Activated CD4-positive, CD25-positive, alpha-beta regulatory T cell treated with anti-CD3 and anti-CD28 coated beads, Interleukin-2, amount 50 U/mL, for 72 hours (primary cell): Measurements from ENCODE around the gene CEP20.
"Not testable (repeated sequence)": the region's sequence is repeated elsewhere in the genome, so short reads cannot be mapped to it uniquely, and the experiment has no call there.

Source experiments
- DNase-seq: peaks from one replicate; pipeline ENCODE4 v3.0.0; 2021

CEP20 gene, protein sequence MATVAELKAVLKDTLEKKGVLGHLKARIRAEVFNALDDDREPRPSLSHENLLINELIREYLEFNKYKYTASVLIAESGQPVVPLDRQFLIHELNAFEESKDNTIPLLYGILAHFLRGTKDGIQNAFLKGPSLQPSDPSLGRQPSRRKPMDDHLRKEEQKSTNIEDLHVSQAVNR

DNA sequence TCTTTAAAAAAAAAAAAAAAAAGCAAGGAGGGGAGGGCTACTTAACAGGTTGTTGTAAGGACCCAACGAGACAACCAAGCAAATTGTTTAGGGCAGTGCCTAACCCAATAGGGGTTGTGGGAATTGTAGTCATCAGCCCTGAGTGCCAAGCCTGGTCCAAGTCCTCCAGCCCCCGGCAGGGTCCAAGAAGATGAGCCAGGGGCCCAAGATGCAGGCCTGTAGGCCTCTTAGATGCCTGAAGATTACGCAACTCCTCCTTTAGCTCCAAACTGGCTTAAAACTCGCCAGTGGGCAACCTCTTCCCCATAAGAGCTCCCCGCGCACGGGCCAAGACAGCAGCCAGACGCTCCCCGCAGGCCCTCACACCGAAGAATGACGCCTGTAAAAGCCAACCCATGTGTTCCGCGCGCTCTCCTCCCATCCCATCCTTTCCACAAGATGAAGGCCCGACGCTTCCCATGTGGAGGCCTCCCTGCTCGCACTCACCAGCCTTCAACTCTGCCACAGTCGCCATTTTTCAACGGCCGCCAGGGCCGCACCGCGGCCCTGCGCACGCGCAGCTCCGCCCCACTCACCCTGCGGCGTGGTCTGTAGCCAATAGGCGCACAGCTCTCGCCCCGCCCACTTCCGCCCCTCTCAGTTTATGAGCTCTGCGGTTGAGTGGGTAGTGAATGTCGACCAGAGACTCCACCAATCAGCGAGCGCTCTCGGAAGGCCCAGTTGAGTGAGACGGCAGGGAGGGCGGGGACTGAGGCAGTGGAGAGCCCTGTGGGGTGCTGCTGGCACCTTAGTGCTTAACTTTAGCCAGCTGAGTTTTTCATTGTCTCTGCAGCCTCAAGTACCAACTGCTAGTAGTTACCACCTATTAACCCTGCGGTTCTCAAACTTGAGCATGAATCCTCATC, at the start of gene CEP20:
TSS of gene CEP20 (minus strand) at position 532 of the 905 bp plus-strand sequence. CDS start at position 514, 18 bp downstream.
- peak; percentile 100 for DNase-seq

DNA sequence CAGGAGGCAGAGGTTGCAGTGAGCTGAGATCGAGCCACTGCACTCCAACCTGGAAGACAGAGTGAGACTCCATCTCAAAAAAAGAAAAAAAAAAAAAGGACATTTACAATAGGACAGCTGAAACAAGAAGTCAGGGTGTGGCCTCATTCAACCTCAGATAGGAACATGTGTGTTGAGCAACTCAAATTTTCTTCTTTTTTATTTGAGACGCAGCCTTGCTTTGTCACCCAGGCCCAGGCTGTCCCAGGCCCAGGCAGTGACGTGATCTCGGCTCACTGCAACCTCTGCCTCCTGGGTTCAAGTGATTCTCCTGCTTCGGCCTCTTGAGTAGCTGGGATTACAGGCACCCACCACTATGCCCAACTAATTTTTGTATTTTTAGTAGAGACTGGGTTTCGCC, 48.4 kb upstream of the CEP20 start:
- not testable (repeated sequence) for DNase-seq

DNA sequence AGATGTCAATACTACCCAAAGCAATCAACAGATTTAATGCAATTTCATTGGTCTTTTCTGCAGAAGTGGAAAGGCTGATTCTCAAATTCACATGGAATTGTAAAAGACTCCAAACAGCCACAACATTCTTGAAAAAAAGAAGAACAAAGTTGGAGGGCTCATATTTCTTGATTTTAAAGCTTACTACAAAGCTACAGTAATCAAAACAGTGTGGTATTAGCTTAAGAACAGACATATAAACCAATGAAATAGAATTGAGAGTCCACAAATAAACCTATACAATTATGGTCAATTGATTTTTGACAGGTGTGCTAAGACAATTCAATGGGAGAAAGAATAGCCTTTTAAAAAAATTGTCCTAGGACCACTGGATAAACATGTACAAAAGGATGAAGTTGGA, 46.6 kb upstream of the CEP20 start:
- no peak for DNase-seq

DNA sequence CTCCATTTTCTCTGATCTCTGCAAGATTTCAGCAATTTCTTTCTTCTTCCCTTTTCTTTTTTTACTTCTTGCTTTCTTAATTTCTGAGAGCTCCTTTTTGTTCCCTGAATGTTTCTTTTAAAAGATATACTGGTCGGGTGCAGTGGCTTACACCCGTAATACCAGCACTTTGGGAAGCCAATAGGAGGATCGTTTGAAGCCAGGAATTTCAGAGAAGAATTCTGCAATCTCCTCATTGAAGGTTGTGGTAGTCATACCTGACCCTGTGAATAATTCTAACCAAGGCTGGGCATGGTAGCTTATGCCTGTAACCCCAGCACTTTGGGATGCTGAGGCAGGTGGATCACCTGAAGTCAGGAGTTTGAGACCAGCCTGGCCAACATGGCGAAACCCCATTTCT, 45.4 kb upstream of the CEP20 start:
- DNase-seq: no peak

DNA sequence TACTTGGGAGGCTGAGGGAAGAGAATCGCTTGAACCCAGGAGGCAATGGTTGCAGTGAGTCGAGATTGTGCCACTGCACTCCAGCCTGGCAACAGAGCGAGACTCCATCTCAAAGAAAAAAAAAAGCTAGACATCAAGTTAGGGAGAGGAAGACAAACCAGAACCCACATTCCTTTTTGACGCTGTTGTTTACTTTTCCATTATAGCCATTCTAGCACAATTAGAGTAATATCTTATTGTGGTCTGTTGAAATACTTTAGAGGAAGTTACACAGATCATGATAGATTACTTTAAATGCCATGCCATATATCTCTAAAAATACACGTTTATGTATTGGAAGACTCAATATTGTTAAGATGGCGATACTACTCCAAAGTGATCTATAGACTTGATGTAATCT, 44.5 kb upstream of the CEP20 start:
- DNase-seq: no peak

DNA sequence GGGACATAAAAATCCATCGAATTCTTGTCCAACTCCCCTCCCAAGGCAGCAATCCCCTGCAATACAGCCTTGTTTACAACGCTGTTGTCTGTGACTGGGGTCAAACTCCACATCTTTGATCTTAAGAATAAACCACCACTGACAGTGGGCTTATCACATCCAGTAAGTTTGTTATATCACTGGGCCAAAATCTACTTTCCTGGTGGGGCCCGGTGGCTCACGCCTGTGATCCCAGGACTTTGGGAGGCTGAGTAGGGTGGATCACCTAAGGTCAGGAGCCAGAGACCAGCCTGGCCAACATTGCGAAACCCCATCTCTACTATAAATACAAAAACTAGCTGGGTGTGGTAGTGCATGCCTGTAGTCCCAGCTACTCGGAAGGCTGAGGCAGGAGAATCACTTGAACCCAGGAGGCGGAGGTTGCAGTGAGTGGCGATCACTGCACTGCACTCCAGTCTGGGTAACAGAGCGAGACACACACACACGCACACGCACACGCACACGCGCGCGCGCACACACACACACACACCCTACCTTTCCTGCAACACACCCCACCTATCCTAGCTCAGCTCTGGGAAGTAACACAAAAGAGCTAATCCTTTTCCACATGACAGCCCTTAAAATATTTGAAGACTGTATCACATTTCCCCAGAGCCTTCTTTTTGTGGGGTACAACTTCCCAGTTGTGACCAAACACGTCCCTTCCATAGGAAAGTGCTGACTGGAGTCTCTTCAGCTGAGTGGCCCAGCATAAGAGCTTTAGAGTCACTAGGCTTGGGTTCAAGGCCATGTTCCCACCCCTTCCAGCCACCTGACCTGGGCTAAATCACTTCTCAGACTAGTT, 40.1 kb upstream of the CEP20 start:
- no peak for DNase-seq

DNA sequence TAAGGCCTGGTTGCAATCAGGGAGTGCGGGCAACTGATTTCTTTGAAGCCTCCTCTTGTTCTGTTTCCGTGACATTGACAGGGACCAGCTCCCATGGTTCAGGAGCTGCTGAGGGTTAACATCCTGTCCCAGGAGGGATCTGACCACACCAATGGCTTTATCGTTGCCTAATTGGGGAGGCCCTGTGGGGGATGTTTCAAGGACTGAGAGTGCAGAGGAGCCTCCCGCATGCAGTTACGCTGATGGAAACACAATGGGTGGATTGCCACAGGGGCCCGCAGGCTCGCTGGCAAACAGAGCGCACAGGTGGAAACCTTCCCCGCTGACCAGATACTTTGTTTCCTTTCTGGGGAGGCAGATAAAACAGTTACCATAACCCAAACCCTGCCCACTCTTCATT, 37.2 kb upstream of the CEP20 start:
- DNase-seq: no peak

DNA sequence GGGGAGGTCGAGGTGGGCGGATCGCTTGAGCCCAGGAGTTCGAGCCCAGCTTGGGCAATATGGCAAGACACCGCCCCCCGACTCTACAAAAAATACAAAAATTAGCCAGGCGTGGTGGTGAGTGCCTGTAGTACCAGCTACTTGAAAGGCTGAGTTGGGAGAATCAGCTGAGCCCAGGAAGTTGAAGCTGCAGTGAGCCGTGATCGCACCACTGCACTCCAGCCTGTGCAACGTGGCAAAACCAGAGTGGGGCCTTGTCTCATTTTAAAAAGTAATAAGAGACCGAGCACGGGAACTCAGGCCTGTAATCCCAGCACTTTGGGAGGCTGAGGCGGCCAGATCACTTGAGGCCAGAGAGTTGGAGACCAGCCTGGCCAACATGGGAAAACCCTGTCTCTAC, 36.6 kb upstream of the CEP20 start:
- no peak for DNase-seq

DNA sequence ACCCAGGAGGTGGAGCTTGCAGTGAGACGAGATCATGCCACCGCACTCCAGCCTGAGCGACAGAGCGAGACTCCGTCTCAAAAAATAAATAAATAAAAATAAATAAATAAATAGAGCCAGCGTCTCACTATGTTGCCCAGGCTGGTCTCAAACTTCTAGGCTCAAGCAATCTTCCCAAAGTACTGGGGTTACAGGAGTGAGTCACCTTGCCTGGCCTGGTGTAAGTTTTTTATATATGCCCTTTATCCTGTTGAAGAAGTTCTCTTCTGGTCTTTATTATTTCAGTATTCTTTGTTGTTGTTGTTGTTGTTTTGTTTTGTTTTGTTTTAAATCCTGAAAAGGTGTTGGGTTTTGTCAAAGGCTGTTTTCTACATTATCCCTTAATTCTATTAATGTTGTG, 30.9 kb upstream of the CEP20 start:
- DNase-seq: no peak

DNA sequence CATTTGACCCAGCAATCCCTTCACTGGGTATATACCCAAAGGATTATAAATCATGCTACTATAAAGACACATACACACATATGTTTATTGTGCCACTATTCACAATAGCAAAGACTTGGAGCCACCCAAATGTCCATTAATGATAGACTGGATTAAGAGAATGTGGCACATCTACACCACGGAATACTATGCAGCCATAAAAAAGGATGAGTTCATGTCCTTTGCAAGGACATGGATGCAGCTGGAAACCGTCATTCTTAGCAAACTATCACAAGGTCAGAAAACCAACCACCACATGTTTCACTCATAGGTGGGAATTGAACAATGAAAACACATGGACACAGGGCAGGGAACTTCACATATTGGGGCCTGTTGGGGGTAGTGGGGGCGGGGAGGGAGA, 29.9 kb upstream of the CEP20 start:
- not testable (repeated sequence) for DNase-seq

DNA sequence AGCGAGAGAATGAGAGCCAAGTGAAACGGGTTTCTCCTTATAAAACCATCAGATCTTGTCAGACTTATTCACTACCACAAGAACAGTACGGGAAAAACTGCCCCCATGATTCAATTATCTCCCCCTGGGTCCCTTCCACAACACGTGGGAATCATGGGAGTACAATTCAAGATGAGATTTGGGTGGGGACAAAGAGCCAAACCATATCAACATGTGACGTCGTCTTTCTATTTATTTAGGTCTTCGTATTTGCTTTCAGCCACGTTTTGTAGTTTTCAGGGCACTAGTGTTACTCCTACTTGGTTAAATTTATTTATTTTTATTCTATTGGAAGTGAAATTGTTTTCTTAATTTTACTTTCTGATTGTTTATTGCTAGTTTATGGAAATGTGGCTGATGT, 27.9 kb upstream of the CEP20 start:
- no peak for DNase-seq

DNA sequence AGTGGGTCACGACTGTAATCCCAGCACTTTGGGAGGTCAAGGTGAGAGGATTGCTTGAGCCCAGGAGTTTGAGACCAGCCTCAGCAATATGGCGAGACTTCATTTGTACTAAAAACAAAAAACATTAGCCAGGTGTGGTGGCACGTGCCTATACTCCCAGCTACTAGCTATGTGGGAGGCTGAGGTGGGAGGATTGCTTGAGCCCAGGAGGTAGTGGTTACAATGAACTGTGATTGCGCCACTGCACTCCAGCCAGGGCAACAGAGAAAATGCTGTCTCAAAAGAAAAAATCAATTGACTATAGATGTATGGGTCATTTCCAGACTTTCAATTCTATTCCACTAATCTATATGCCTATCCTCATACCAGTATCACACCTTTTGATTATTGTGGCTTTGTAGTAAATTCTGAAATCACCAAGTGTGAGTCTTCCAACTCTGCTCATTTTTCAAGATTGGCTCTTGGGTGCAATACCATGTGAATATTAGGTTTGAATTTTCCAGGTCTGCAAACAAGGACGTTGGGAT, 27.2 kb upstream of the CEP20 start:
- DNase-seq: no peak

DNA sequence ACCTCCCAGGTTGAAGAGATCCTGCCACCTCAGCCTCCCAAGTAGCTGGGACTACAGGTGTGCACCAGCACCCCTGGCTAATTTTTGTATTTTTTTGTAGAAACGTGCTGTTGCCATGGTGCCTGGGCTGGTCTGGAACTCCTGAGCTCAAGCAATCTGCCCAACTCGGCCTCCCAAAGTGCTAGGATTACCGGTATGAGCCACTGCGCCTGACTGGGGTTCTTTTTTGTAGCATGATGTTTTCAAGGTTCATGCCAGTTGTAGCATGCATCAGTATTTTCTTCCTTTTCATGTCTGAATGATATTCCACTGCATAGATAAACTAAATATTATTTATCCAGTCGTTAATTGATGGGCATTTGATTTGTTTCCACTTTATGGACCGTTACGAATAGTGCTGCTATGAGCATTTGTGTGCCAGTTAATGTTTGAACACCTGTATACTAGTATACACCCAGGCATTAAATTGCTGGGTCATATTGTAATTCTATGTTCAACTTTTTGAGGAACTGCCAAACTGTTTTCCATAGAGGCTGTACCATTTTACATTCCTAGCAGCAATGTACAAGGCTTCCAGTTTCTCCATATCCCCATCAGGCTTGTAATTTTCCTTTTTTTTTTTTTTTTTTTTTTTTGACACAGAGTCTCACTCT, 24.8 kb upstream of the CEP20 start:
- no peak for DNase-seq

DNA sequence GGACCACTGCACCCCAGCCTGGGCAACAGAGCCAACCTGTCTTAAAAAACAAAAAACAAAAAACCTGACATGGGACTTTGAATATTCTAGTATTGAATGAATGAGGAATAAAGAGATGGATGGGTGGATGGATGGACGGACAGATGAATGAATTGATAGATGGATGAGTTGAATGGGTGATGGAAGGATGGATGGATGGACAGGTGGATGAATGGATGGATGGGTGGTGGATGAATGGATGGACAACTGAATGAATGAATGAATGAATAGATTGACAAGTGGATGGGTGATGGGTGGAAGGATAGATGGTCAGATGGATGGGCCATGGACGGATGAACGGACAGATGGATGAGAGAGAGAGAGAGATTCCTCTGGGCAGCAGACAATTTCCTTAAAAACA, 22.8 kb upstream of the CEP20 start:
- no peak for DNase-seq

DNA sequence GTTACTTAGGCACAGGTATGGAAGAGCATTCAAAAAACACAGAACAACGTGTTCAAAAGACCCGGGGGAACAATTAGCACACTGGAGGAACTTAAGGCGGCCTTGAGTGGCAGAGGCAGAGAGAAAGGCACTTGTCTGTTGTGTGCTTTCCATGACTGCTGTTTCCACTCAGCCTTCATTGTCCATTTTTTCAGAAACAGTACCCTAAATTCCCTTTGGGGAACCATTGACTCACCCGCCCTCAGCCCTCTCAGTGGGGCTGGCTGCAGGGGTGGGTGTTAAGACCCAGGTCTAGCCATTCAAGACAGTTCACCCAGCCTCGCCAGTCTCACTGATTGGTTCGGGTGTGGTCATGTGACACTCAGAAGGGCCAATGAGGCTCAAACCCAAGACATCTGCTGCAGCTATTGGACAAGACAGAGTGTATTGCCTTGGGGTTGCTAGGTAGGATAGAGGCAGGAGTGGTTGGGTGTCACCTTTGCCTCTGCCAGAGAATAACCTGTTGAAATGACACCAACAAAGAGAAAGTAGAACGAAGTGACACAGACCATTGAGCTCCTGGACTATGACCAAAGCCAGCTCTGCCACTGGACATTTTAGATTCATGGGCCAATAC, 19.6 kb upstream of the CEP20 start:
- peak; percentile 45 for DNase-seq

DNA sequence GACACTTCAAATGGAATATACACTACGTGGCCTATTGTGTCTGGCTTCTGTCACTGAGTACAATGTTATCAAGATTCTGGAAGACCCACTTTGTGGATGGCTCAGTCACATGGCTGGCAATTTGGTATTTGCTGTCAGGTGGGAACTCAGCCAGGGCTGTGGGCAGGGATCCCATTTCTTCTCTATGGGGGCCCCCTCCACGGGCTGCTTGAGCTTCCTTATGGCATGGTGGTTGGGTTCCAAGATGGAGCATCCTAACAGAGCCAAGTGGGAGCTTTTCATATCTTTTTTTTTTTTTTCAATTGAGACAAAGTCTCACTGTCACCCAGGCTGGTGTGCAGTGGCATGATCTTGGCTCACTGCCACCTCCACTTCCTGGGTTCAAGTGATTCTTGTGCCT, 18.0 kb upstream of the CEP20 start:
- DNase-seq: no peak

DNA sequence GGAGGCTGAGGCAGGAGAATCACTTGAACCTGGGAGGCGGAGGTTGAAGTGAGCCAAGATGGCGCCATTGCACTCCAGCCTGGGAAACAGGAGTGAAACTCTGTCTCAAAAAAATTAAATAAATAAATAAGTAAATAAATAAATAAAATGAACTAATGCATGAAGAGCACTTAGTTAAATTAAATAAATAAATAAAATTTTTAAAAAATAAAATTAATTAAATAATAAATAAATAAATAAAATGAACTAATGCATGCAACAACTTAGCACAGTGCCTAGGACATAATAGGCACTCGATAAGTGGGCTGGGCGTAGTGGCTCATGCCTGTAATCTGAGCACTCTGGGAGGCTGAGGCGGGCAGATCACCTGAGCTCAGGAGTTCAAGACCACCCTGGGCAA, 15.6 kb upstream of the CEP20 start:
- no peak for DNase-seq

DNA sequence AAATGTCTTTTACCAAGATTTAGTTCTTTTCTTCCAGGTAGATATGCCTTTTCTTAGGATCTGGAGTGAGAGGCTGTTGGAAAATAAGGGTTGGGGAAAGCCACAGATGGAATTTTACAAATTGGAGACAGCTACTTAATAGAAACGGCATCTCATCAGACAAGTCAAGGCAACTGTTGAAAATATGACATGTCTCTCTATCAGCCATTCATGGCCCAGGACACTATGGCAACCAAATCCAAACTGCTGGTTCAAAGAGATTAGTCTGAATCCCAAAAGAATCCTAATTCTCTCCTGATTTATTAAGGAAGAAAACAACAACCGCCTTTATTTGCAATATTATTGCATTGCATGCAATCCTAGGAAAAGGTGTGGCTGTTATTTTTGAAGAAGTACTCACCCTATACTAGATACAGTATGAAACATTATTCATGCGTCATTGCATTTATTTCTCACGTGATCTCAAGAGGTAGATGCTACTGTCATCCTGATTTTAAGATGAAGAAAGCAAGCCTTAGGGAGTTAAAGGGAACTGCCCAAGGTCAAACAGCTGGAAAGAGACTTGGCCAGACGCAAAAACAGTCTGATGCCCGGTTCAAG, 12.6 kb upstream of the CEP20 start:
- DNase-seq: no peak

DNA sequence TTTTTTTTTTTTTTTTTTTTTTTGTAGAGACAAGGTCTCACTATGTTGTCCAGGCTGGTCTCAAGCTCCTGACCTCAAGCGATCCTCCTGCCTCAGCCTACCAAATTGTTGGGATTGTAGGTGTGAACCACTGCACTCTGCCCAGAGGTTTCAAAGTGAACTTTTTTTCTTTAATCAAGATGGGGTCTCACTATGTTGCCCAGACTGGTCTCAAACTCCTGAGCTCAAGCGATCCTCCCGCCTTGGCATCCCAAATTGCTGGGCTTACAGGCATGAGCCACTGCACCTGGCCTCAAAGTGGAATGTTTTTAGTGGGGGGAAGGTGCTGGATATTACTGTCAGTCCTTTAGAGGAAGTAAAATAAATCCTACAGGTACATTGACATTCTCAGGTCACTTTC, 12.0 kb upstream of the CEP20 start:
- DNase-seq: no peak

DNA sequence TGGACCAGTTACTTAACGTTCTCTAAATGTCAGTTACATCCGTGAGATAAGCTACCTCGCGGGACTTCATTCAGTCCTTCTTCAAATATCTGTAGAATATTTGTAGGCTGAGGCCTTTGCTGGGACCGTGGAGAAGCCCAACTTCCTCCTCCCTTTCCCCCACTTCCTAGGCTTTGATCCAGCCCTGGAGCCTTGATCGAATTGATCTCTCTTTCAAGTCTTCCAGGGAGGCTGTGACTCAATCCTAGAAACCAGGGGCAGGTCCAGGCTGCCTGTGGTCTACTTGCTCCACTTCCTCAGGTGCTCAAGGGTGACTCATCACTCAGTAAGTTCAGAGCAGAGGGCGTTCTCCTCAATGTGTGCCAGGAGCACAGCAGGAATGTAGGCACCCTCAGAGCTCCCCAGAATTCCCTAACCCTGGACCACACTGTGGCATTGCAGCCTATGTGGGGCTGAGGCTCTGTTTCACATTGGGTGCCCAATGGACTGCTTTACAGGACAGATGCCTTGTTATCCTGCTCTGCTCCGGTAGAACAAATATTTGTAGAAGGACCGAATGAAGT, 11.2 kb upstream of the CEP20 start:
- DNase-seq: peak; percentile 36

DNA sequence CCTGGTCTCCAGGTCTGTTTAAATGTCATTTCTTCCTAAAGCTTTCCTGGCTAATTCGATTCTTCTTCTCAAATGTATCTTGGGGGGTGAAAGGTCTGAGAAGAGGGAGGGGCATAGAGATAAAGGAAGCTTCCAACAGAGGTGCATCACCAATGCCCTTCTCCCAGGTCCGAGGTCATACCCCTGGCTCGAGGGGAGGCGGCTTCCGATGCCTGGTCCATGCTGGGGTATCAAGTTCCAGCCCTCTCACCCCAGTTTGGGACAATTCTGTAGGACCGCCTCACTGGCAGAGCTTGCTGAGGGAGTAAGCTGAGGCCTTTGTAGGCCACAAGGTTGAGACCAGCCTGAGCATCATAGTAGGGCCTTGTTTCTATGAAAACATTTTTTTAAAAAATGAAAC, 10.3 kb upstream of the CEP20 start:
- no peak for DNase-seq

DNA sequence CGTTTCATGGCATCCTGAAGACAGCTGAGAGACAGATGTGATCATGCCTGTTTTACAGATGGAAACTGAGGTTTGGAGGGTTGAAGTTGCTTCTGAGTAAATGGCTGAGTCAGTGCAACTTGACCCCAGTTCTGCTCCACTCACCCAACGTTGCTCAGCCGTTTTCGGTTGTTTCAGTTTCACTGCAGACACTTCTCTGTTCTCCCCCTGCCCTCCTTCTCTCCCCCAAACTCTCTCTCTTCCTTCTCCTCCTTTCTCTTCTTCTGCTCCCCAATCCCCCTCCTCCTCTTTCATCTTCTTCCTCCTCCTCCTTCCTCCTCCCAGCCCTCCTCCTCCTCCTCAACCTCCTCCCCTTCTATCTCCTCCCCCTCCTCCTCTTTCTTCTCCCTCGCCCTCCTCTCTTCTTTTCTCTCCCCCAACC, 9.4 kb upstream of the CEP20 start:
- DNase-seq: no peak
